Measurements from ENCODE around the gene CDC42EP1.

The CDC42EP1 gene

GRCh38 chr22:37610480-37611129 lies 50.3 kb downstream of the CDC42EP1 start:
- in situ Hi-C loops (cut with MboI; ENCODE audit: low sequenced_read_pairs, unreplicated experiment) = no loop called here

GRCh38 chr22:37611207-37611606 lies 50.9 kb downstream of the CDC42EP1 start:
- TF ChIP-seq CTCF (IDR thresholded peaks at IDR 0.05; ENCODE audit: borderline replicate concordance, control extremely low read depth, extremely low read depth, insufficient read depth, missing control alignments) = no peak
- DNase-seq (ENCODE audit: low spot score) = no peak
- in situ Hi-C loops (cut with MboI; ENCODE audit: low sequenced_read_pairs, unreplicated experiment) = no loop called here

More at GRCh38 chr22:37610480-37611129, 50.3 kb downstream of the CDC42EP1 start:
- TF ChIP-seq CTCF (IDR thresholded peaks at IDR 0.05; ENCODE audit: borderline replicate concordance, control extremely low read depth, extremely low read depth, insufficient read depth, missing control alignments) = no peak
- DNase-seq (ENCODE audit: low spot score) = no peak

GRCh38 chr22:37616201-37617083 lies 56.2 kb downstream of the CDC42EP1 start:
- in situ Hi-C loops (cut with MboI; ENCODE audit: low sequenced_read_pairs, unreplicated experiment) = no loop called here
- TF ChIP-seq CTCF (IDR thresholded peaks at IDR 0.05; ENCODE audit: borderline replicate concordance, control extremely low read depth, extremely low read depth, insufficient read depth, missing control alignments) = no peak
- no peak for DNase-seq (ENCODE audit: low spot score)

GRCh38 chr22:37617431-37617830 lies 57.2 kb downstream of the CDC42EP1 start:
- no peak for DNase-seq (ENCODE audit: low spot score)
- TF ChIP-seq CTCF (IDR thresholded peaks at IDR 0.05; ENCODE audit: borderline replicate concordance, control extremely low read depth, extremely low read depth, insufficient read depth, missing control alignments) = no peak
- in situ Hi-C loops (cut with MboI; ENCODE audit: low sequenced_read_pairs, unreplicated experiment) = no loop called here

- in situ Hi-C loops (cut with MboI; ENCODE audit: low sequenced_read_pairs, unreplicated experiment) = no loop called here
- no peak for DNase-seq (ENCODE audit: low spot score)
- TF ChIP-seq CTCF (IDR thresholded peaks at IDR 0.05; ENCODE audit: borderline replicate concordance, control extremely low read depth, extremely low read depth, insufficient read depth, missing control alignments) = no peak
Observed at GRCh38 chr22:37618072-37618656, 57.9 kb downstream of the CDC42EP1 start.

- DNase-seq (ENCODE audit: low spot score) = no peak
- in situ Hi-C loops (cut with MboI; ENCODE audit: low sequenced_read_pairs, unreplicated experiment) = no loop called here
- no peak for TF ChIP-seq CTCF (IDR thresholded peaks at IDR 0.05; ENCODE audit: borderline replicate concordance, control extremely low read depth, extremely low read depth, insufficient read depth, missing control alignments)
Observed at GRCh38 chr22:37618674-37619073, 58.4 kb downstream of the CDC42EP1 start.

All from GM13976 (cell line).